Hepatocyte (in vitro differentiated cells): ENCODE data around the gene ARHGAP1. TPM values are rescaled to one million over a fixed set of nuclear protein-coding genes. Genes with fewer than 3 reads are reported as not detected.

Experiments used
- DNase-seq: peaks from one replicate; pipeline ENCODE4 v3.0.0-alpha.2; 2016; ENCODE audit warnings: low spot score
- H2AFZ ChIP-seq: fragments of 200-600 bp; sonication (generic); 2 replicates; pipeline ENCODE4 v1.6.0; 2016; ENCODE audit warnings: antibody characterized with exemption, mild to moderate bottlenecking
- H3K27ac ChIP-seq: fragments of 200-600 bp; sonication (generic); 2 replicates; pipeline ENCODE4 v1.5.1; 2016; ENCODE audit warnings: mild to moderate bottlenecking
- H3K27me3 ChIP-seq: fragments of 200-600 bp; sonication (generic); 2 replicates; pipeline ENCODE4 v1.6.1; 2016
- H3K36me3 ChIP-seq: fragments of 200-600 bp; sonication (generic); replicated peaks from 2 replicates; pipeline ENCODE4 v1.5.1; 2016; ENCODE audit warnings: low read depth; ENCODE audit not compliant: insufficient read depth
- H3K4me1 ChIP-seq: fragments of 200-600 bp; sonication (generic); 2 replicates; pipeline ENCODE4 v1.5.1; 2016; ENCODE audit warnings: mild to moderate bottlenecking, moderate library complexity; ENCODE audit not compliant: insufficient read depth
- H3K4me2 ChIP-seq: fragments of 200-600 bp; sonication (generic); 2 replicates; pipeline ENCODE4 v1.6.0; 2016
- H3K4me3 ChIP-seq: fragments of 200-600 bp; sonication (generic); 2 replicates; pipeline ENCODE4 v1.5.1; 2016; ENCODE audit warnings: mild to moderate bottlenecking
- H3K79me2 ChIP-seq: fragments of 200-600 bp; sonication (generic); 2 replicates; pipeline ENCODE4 v1.6.0; 2017; ENCODE audit warnings: mild to moderate bottlenecking
- H3K9me2 ChIP-seq: fragments of 200-600 bp; sonication (generic); replicated peaks from 2 replicates; pipeline ENCODE4 v1.6.0; 2017; ENCODE audit warnings: mild to moderate bottlenecking; ENCODE audit not compliant: insufficient read depth
- H3K9me3 ChIP-seq: fragments of 200-600 bp; sonication (generic); 2 replicates; pipeline ENCODE4 v1.5.1; 2016; ENCODE audit warnings: low read depth, mild to moderate bottlenecking
- H4K20me1 ChIP-seq: fragments of 200-600 bp; sonication (generic); 2 replicates; pipeline ENCODE4 v1.6.0; 2016; ENCODE audit warnings: mild to moderate bottlenecking; ENCODE audit not compliant: insufficient read depth, poor library complexity, severe bottlenecking
- EZH2 ChIP-seq: fragments of 200-600 bp; sonication (generic); IDR thresholded peaks from 2 replicates; pipeline ENCODE4 v1.6.1; 2016; ENCODE audit warnings: antibody characterized with exemption, mild to moderate bottlenecking, borderline replicate concordance
- EZH2phosphoT487 ChIP-seq: fragments of 200-600 bp; sonication (generic); IDR thresholded peaks from one replicate; pipeline ENCODE4 v1.6.1; 2018; ENCODE audit warnings: antibody characterized with exemption, mild to moderate bottlenecking, low read depth, moderate library complexity; ENCODE audit not compliant: unreplicated experiment, severe bottlenecking
- WGBS: methylation state at CpG from one replicate; pipeline ENCODE4 v1.1.6; 2016; ENCODE audit warnings: low lambda C conversion rate; ENCODE audit errors: missing lambda C conversion rate; 5-methylcytosine and 5-hydroxymethylcytosine counted together
- polyA plus RNA-seq: library from polyadenylated mRNA; unstranded; fragments of >200 nt; fragmentation: Nextera tagmentation; extraction: Ambion mirVana; gene quantifications from 2 replicates; pipeline ENCODE4 v1.2.1, GENCODE V29; 2016
- total RNA-seq: library from RNA; depleted of rRNA; stranded (reverse); fragments of >200 nt; gene quantifications from 2 replicates; pipeline ENCODE4 v1.2.3, GENCODE V29; 2014
- TF ChIP-seq, protein P1 (sequence below): fragments of 200-600 bp; sonication (generic); IDR thresholded peaks from 2 replicates; pipeline ENCODE4 v1.5.1; 2016; ENCODE audit warnings: antibody characterized with exemption, mild to moderate bottlenecking; ENCODE audit not compliant: poor library complexity

The ARHGAP1 gene
- total and polyA plus RNA-seq, 2 experiments from 2014 or later: 23.4 to 62.8 TPM

DNA sequence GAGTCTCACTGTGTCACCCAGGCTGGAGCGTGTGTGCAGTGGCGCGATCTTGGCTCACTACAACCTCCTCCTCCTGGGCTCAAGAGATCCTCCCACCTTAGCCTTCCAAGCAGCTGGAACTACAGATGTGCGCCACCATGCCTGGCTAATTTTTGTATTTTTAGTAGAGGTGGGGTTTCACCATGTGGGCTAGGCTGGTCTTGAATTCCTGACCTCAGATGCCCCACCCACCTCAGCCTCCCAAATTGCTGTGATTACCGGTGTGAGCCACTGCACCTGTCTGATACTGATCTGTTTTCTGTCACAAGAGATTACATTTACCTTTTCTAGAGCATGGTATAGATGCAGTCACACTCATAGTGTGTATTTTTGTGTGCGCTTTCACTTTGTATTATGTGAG lies 71.5 kb downstream of the ARHGAP1 start:
- H3K27me3 ChIP-seq: no peaks in the 10 kb centered on the region
- H3K9me3 ChIP-seq: no peaks in the 10 kb centered on the region
- no peak overlapping the region for H2AFZ ChIP-seq
- peaks cover 48% of the 10 kb centered on the region for H3K79me2 ChIP-seq
- no peak for DNase-seq
- no peaks in the 10 kb centered on the region for H3K36me3 ChIP-seq
- no peaks in the 10 kb centered on the region for H4K20me1 ChIP-seq
- no peaks in the 10 kb centered on the region for H3K4me1 ChIP-seq
- H3K9me2 ChIP-seq: no peaks in the 10 kb centered on the region
- H3K4me2 ChIP-seq: no peak overlapping the region
- 88% methylated on average over 6 of the region's 6 CpGs for WGBS
- H3K4me3 ChIP-seq: no peak overlapping the region
- H3K27ac ChIP-seq: no peak overlapping the region
- no peak for TF ChIP-seq EZH2phosphoT487
- TF ChIP-seq EZH2: no peak
- TF ChIP-seq, protein P1, sequence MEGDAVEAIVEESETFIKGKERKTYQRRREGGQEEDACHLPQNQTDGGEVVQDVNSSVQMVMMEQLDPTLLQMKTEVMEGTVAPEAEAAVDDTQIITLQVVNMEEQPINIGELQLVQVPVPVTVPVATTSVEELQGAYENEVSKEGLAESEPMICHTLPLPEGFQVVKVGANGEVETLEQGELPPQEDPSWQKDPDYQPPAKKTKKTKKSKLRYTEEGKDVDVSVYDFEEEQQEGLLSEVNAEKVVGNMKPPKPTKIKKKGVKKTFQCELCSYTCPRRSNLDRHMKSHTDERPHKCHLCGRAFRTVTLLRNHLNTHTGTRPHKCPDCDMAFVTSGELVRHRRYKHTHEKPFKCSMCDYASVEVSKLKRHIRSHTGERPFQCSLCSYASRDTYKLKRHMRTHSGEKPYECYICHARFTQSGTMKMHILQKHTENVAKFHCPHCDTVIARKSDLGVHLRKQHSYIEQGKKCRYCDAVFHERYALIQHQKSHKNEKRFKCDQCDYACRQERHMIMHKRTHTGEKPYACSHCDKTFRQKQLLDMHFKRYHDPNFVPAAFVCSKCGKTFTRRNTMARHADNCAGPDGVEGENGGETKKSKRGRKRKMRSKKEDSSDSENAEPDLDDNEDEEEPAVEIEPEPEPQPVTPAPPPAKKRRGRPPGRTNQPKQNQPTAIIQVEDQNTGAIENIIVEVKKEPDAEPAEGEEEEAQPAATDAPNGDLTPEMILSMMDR: no peak

Other genes starting within 250 kb of the ARHGAP1 start
- gene AMBRA1, start 106.6 kb downstream of the ARHGAP1 start, total RNA-seq: 19.1 and 31.2 TPM in 2 replicates
- gene AMBRA1, start 106.6 kb downstream of the ARHGAP1 start, polyA plus RNA-seq: 7.2 and 8.3 TPM in 2 replicates
- gene HARBI1, start 83.4 kb downstream of the ARHGAP1 start, total RNA-seq: 4.5 and 6.5 TPM in 2 replicates
- 3.7 and 4.4 TPM in 2 replicates for gene HARBI1, start 83.4 kb downstream of the ARHGAP1 start, polyA plus RNA-seq
- gene ATG13, start 83.1 kb downstream of the ARHGAP1 start, total RNA-seq: 60.8 and 89.6 TPM in 2 replicates
- gene ATG13, start 83.1 kb downstream of the ARHGAP1 start, polyA plus RNA-seq: 50.9 and 54.9 TPM in 2 replicates
- 7.8 and 10.4 TPM in 2 replicates for gene ZNF408, start 412 bp upstream of the ARHGAP1 start, total RNA-seq
- gene ZNF408, start 412 bp upstream of the ARHGAP1 start, polyA plus RNA-seq: 10.7 and 13.6 TPM in 2 replicates
- 79.7 and 85.9 TPM in 2 replicates for gene F2, start 18.6 kb upstream of the ARHGAP1 start, total RNA-seq
- gene F2, start 18.6 kb upstream of the ARHGAP1 start, polyA plus RNA-seq: 96.2 and 111 TPM in 2 replicates
- 43.5 and 53.3 TPM in 2 replicates for gene CKAP5, start 145.7 kb upstream of the ARHGAP1 start, total RNA-seq
- 21.9 and 23.7 TPM in 2 replicates for gene CKAP5, start 145.7 kb upstream of the ARHGAP1 start, polyA plus RNA-seq
- 7.1 and 8.0 TPM in 2 replicates for gene LRP4, start 217.9 kb upstream of the ARHGAP1 start, total RNA-seq
- gene LRP4, start 217.9 kb upstream of the ARHGAP1 start, polyA plus RNA-seq: 6.4 and 8.0 TPM in 2 replicates
- 21.9 and 23.0 TPM in 2 replicates for gene CSTPP1, start 236.1 kb upstream of the ARHGAP1 start, total RNA-seq
- 44.3 and 48.4 TPM in 2 replicates for gene CSTPP1, start 236.1 kb upstream of the ARHGAP1 start, polyA plus RNA-seq